Body of pancreas (tissue), 4 donors: ENCODE data around the gene TSHZ2. TPM values are rescaled to one million over a fixed set of nuclear protein-coding genes. Genes with fewer than 3 reads are reported as not detected.

Source experiments
- ATAC-seq: fragments of 150-250 bp; one replicate; pipeline ENCODE4 v1.9.1; 2016
- DNase-seq, 4 donors: peaks; one replicate each; pipeline ENCODE4 v3.0.0-alpha.2; 2019
- H3K27ac ChIP-seq, 4 donors: fragments of 200-600 bp; sonication (generic); 1 replicate in 3 of 4; 2 replicates in 1 of 4; pipeline versions ENCODE4 v1.5.1 to v1.6.1; 2016 to 2019; ENCODE audit warnings: mild to moderate bottlenecking in 1 of 4, mixed read lengths in 1 of 4, moderate library complexity in 1 of 4
- H3K27me3 ChIP-seq, 2 donors: fragments of 200-600 bp; sonication (generic); one replicate each; pipeline ENCODE4 v1.6.0; 2016; ENCODE audit warnings: mild to moderate bottlenecking in 1 of 2
- H3K36me3 ChIP-seq, 2 donors: fragments of 200-600 bp; sonication (generic); replicated peaks in 1 of 2; 2 replicates each; pipeline ENCODE4 v1.5.1; 2016; ENCODE audit warnings: low read depth in 2 of 2; ENCODE audit not compliant: insufficient read depth in 1 of 2
- H3K4me1 ChIP-seq: fragments of 200-600 bp; sonication (generic); one replicate; pipeline ENCODE4 v1.6.0; 2016
- H3K4me3 ChIP-seq, 2 donors: fragments of 200-600 bp; sonication (generic); 1 replicate in 1 of 2; 2 replicates in 1 of 2; pipeline ENCODE4 v1.5.1; 2016 to 2019
- H3K9me3 ChIP-seq, 3 donors: fragments of 200-600 bp; sonication (generic); 1 replicate in 2 of 3; 2 replicates in 1 of 3; pipeline ENCODE4 v1.5.1; 2016
- CTCF ChIP-seq, 7 experiments: fragments of 450-650 bp in 4 of 7; fragments of 200-600 bp in 3 of 7; sonication (generic) in 3 of 7; IDR thresholded peaks; one replicate each; pipeline ENCODE4 v1.5.1; 2016 to 2019; ENCODE audit warnings: antibody characterized with exemption in 7 of 7
- POLR2A ChIP-seq, 3 donors: fragments of 450-650 bp; IDR thresholded peaks; one replicate each; pipeline ENCODE4 v1.6.1; 2016; ENCODE audit warnings: antibody characterized with exemption in 3 of 3, mild to moderate bottlenecking in 2 of 3
- WGBS, 2 donors: methylation state at CpG; one replicate each; pipeline ENCODE4 v1.1.5; 2017; 5-methylcytosine and 5-hydroxymethylcytosine counted together
- intact Hi-C: fragments of 100-400 bp; cut with DNase I; formaldehyde crosslinking; loops from one replicate; pipeline ENCODE4 v1.15.1; 2023
- total RNA-seq, 2 donors: library from RNA; depleted of rRNA; stranded (reverse); fragments of >200 nt; gene quantifications; one replicate each; pipeline ENCODE4 v1.1.0, GENCODE V29; 2016

Gene TSHZ2
- total RNA-seq, 2 donors from 2014 or later: 6.0 to 9.6 TPM

GRCh38 chr20:53331151-53331973 is 359.2 kb downstream of the TSHZ2 start:
- 59 to 66% methylated on average over 12 of the region's 12 CpGs for WGBS, 2 donors
- ATAC-seq (peak; percentile 24), DNase-seq (peak in 1 of 4 donors; percentile 5)
- Histone ChIP-seq H3K4me1 (no peaks in the 10 kb centered on the region), H3K27me3 (no peaks in the 10 kb centered on the region), H3K4me3 (no peak overlapping the region), H3K9me3 (no peaks in the 10 kb centered on the region), H3K27ac (peak overlapping the region in 1 of 4 donors; percentile 4), H3K36me3 (no peaks in the 10 kb centered on the region)
- intact Hi-C loops: no loop called here
- TF ChIP-seq CTCF (IDR thresholded peaks at IDR 0.05): no peak
- TF ChIP-seq POLR2A (IDR thresholded peaks at IDR 0.05): no peak

- WGBS, 2 donors: 82 to 87% methylated on average over 9 of the region's 9 CpGs
- Histone ChIP-seq H3K4me3 (no peak overlapping the region), H3K36me3 (no peaks in the 10 kb centered on the region), H3K4me1 (no peaks in the 10 kb centered on the region), H3K9me3 (no peaks in the 10 kb centered on the region), H3K27me3 (no peaks in the 10 kb centered on the region), H3K27ac (no peak overlapping the region)
- DNase-seq (no peak), ATAC-seq (no peak)
- TF ChIP-seq CTCF (IDR thresholded peaks at IDR 0.05): no peak
- no peak for TF ChIP-seq POLR2A (IDR thresholded peaks at IDR 0.05)
- intact Hi-C loops: no loop called here
Observed at GRCh38 chr20:53332022-53332837, 360.1 kb downstream of the TSHZ2 start.

GRCh38 chr20:53334861-53335260 is 362.7 kb downstream of the TSHZ2 start:
- Histone ChIP-seq H3K4me1 (no peaks in the 10 kb centered on the region), H3K9me3 (no peaks in the 10 kb centered on the region), H3K4me3 (no peak overlapping the region), H3K36me3 (no peaks in the 10 kb centered on the region), H3K27ac (no peak overlapping the region), H3K27me3 (no peaks in the 10 kb centered on the region)
- TF ChIP-seq POLR2A (IDR thresholded peaks at IDR 0.05): no peak
- no peak for TF ChIP-seq CTCF (IDR thresholded peaks at IDR 0.05)
- ATAC-seq (no peak), DNase-seq (no peak)
- WGBS, 2 donors: 84 to 89% methylated on average over 7 to 8 of the region's 8 CpGs
- intact Hi-C loops: no loop called here

GRCh38 chr20:53335555-53335954 is 363.4 kb downstream of the TSHZ2 start:
- intact Hi-C loops: no loop called here
- no peaks in the 10 kb centered on the region for H3K27me3 ChIP-seq
- H3K4me3 ChIP-seq: no peak overlapping the region
- no peak overlapping the region for H3K27ac ChIP-seq
- ATAC-seq: no peak
- no peak for TF ChIP-seq CTCF (IDR thresholded peaks at IDR 0.05)
- no peak for TF ChIP-seq POLR2A (IDR thresholded peaks at IDR 0.05)
- DNase-seq: no peak
- no peaks in the 10 kb centered on the region for H3K9me3 ChIP-seq
- no peaks in the 10 kb centered on the region for H3K36me3 ChIP-seq
- 76 to 77% methylated on average over 6 of the region's 6 CpGs for WGBS, 2 donors
- no peaks in the 10 kb centered on the region for H3K4me1 ChIP-seq
